K562 (cell line): Measurements from ENCODE around the gene TXNRD2. TPM values are rescaled to one million over a fixed set of nuclear protein-coding genes. Genes with fewer than 3 reads are reported as not detected.
A peak's percentile ranks its signal among the peaks of the same experiment; 100 is the strongest.

Experiments
- ATAC-seq: fragments of 200-7000 bp; cut with Tn5 transposase; 3 replicates; pipeline ENCODE4 v1.9.1; 2020; ENCODE audit warnings: moderate library complexity
- BruUV-seq: library from RNA; stranded (reverse); fragments of 400-500 nt; replicated peaks from 2 replicates; lab custom pipeline; 2021; lab: Mats Ljungman, UMichigan
- CTCF ChIA-PET: fragments of 300-600 bp; formaldehyde crosslinking; extraction: SDS; loops from one replicate; lab custom pipeline; 2021; ENCODE audit warnings: low intra/inter-chr PET ratio; lab: Yijun Ruan, JAX
- POLR2A ChIA-PET: fragments of 300-600, 350-650 bp; sonication (Branson Sonifier 250); formaldehyde crosslinking; extraction: SDS; loops from one replicate; lab custom pipeline; 2021; ENCODE audit warnings: antibody characterized with exemption, inconsistent platforms; lab: Yijun Ruan, JAX
- DNase-seq, 4 experiments: peaks; one replicate each; pipeline versions ENCODE4 v3.0.0 to v3.0.0-alpha.2; 2011 to 2018; ENCODE audit warnings: low spot score in 3 of 4, mixed read lengths in 3 of 4; ENCODE audit errors: extremely low read depth in 1 of 4
- FAIRE-seq: peaks from 2 replicates; lab custom pipeline; 2011; peaks lifted over from hg19 to GRCh38; lab: Jason Lieb, UNC
- H2AFZ ChIP-seq: 2 replicates; pipeline ENCODE4 v1.6.0; 2011; ENCODE audit warnings: low read depth, low read length, control low read depth, inconsistent platforms
- H3K27ac ChIP-seq: fragments of 200-600 bp; 3 replicates; pipeline ENCODE4 v1.8.0; 2011; ENCODE audit warnings: low read depth, mild to moderate bottlenecking, control low read depth, inconsistent platforms, low read length, moderate library complexity, mixed read lengths; ENCODE audit errors: extremely low read depth
- H3K27me3 ChIP-seq, 2 experiments: fragments of 300-600 bp in 1 of 2; 2 replicates in 1 of 2; 3 replicates in 1 of 2; pipeline versions ENCODE4 v1.6.0 to v1.8.0; 2011; ENCODE audit warnings: inconsistent platforms in 2 of 2, low read length in 2 of 2, mild to moderate bottlenecking in 1 of 2, mixed read lengths in 1 of 2, moderate library complexity in 1 of 2; ENCODE audit not compliant: control insufficient read depth in 2 of 2, insufficient read depth in 2 of 2
- H3K36me3 ChIP-seq: fragments of 300-600 bp; 3 replicates; pipeline ENCODE4 v1.8.0; 2011; ENCODE audit warnings: mild to moderate bottlenecking, low read length, inconsistent platforms; ENCODE audit not compliant: control insufficient read depth, insufficient read depth
- H3K4me1 ChIP-seq, 2 experiments: fragments of 200-600 bp in 1 of 2; replicated peaks in 1 of 2; 2 replicates in 1 of 2; 3 replicates in 1 of 2; pipeline versions ENCODE4 v1.5.1 to v1.8.0; 2011; ENCODE audit warnings: inconsistent platforms in 2 of 2, low read length in 2 of 2, mild to moderate bottlenecking in 1 of 2, mixed read lengths in 1 of 2, moderate library complexity in 1 of 2; ENCODE audit not compliant: control insufficient read depth in 2 of 2, insufficient read depth in 2 of 2
- H3K4me2 ChIP-seq: 2 replicates; pipeline ENCODE4 v1.6.1; 2011; ENCODE audit warnings: low read length, control low read depth, inconsistent platforms, mixed read lengths; ENCODE audit not compliant: insufficient read depth
- H3K4me3 ChIP-seq: fragments of 200-600 bp; sonication (generic), shearing (Covaris generic); 2 replicates; pipeline ENCODE4 v1.5.1; 2016; ENCODE audit warnings: control low read depth, inconsistent platforms
- H3K79me2 ChIP-seq: fragments of 200-600 bp; 3 replicates; pipeline ENCODE4 v1.8.0; 2011; ENCODE audit warnings: low read length, inconsistent platforms; ENCODE audit not compliant: control insufficient read depth, insufficient read depth
- H3K9ac ChIP-seq, 2 experiments: 2 replicates each; pipeline versions ENCODE4 v1.6.0 to v1.6.1; 2011; ENCODE audit warnings: low read depth in 2 of 2, low read length in 2 of 2, control low read depth in 1 of 2, inconsistent platforms in 1 of 2, mild to moderate bottlenecking in 1 of 2, mixed read lengths in 1 of 2; ENCODE audit not compliant: insufficient read depth in 1 of 2
- H3K9me1 ChIP-seq: one replicate; pipeline ENCODE4 v1.6.0; 2011; ENCODE audit warnings: inconsistent platforms, mild to moderate bottlenecking, low read length, moderate library complexity; ENCODE audit not compliant: control insufficient read depth, insufficient read depth
- H3K9me3 ChIP-seq: replicated peaks from 2 replicates; pipeline ENCODE4 v1.5.1; 2011; ENCODE audit warnings: low read depth, low read length, inconsistent platforms; ENCODE audit not compliant: control insufficient read depth, insufficient read depth
- H4K20me1 ChIP-seq: replicated peaks from 2 replicates; pipeline ENCODE4 v1.6.1; 2011; ENCODE audit warnings: low read length, inconsistent platforms, mixed read lengths; ENCODE audit not compliant: control insufficient read depth, insufficient read depth
- DACH1 ChIP-seq: fragments of 450-650 bp; IDR thresholded peaks from 2 replicates; pipeline ENCODE4 v1.6.1; 2018; ENCODE audit not compliant: partially characterized antibody
- IFI16 ChIP-seq: fragments of 250-450 bp; sonication (Bioruptor Pico); IDR thresholded peaks from 2 replicates; pipeline ENCODE4 v2.1.2; 2022; ENCODE audit warnings: mild to moderate bottlenecking, inconsistent platforms
- PML ChIP-seq: IDR thresholded peaks from 2 replicates; pipeline ENCODE4 v1.6.1; 2012; ENCODE audit warnings: low read length, inconsistent platforms
- PURB ChIP-seq: sonication (generic); formaldehyde crosslinking; IDR thresholded peaks from 2 replicates; pipeline ENCODE4 v1.9.0; 2021; ENCODE audit warnings: low read depth, mild to moderate bottlenecking, missing genetic modification reagents
- RBBP5 ChIP-seq: fragments of 200-600 bp; sonication (generic); IDR thresholded peaks from 2 replicates; pipeline ENCODE4 v1.6.1; 2012; ENCODE audit warnings: borderline replicate concordance, mild to moderate bottlenecking, low read length, control low read depth, inconsistent platforms; ENCODE audit not compliant: insufficient read depth, poor library complexity, severe bottlenecking
- RREB1 ChIP-seq: fragments of 250-450 bp; sonication (Bioruptor Pico); IDR thresholded peaks from 2 replicates; pipeline ENCODE4 v1.4.0; 2020
- SP1 ChIP-seq: sonication (generic); formaldehyde crosslinking; IDR thresholded peaks from 2 replicates; pipeline ENCODE4 v1.8.1; 2022; ENCODE audit warnings: mild to moderate bottlenecking, missing genetic modification reagents
- ZNF764 ChIP-seq: fragments of 250-450 bp; sonication (Bioruptor Pico); IDR thresholded peaks from 2 replicates; pipeline ENCODE4 v1.4.0; 2020; ENCODE audit warnings: low read depth, mild to moderate bottlenecking, moderate library complexity
- WGBS: fragments of 100-300 bp; shearing (Covaris generic); methylation state at CpG from one replicate; pipeline ENCODE4 v1.1.6; 2016; ENCODE audit warnings: low coverage, mixed read lengths; ENCODE audit not compliant: insufficient coverage; ENCODE audit errors: missing lambda C conversion rate; 5-methylcytosine and 5-hydroxymethylcytosine counted together
- in situ Hi-C: fragments of 300-500 bp; cut with MboI; formaldehyde crosslinking; loops from 4 replicates; pipeline ENCODE4 v1.15.0; 2018; ENCODE audit warnings: inconsistent platforms, mixed read lengths
- intact Hi-C: fragments of 100-400 bp; cut with micrococcal nuclease; formaldehyde crosslinking; loops from 2 replicates; pipeline ENCODE4 v1.14.2; 2022
- polyA plus RNA-seq, 8 experiments: library from polyadenylated mRNA; depleted of rRNA in 4 of 8; stranded (reverse) in 5 of 8; unstranded in 3 of 8; fragments of >200 nt; fragmentation: Nextera tagmentation in 2 of 8; fragmentation: Illumina TruSeq in 1 of 8; extraction: Ambion mirVana in 2 of 8; extraction: Trizol in 1 of 8; gene quantifications; 2 replicates each; pipeline versions ENCODE4 v1.2.1 to v1.2.3, GENCODE V29; 2011 to 2014; ENCODE audit warnings: inconsistent platforms in 1 of 8, missing spikeins in 1 of 8
- total RNA-seq, 7 experiments: library from RNA; depleted of rRNA in 6 of 7; stranded (reverse); fragments of >200 nt in 6 of 7; fragmentation: Illumina TruSeq in 2 of 7; extraction: Trizol in 2 of 7; gene quantifications; 2 replicates each; pipeline versions ENCODE4 v1.2.1 to v1.2.3, GENCODE V29; 2011 to 2021; ENCODE audit warnings: low replicate concordance in 1 of 7

Gene TXNRD2
- total and polyA plus RNA-seq, 9 of the 15 experiments (the other 6 are each of a cell fraction or from before 2014, with no cell fraction given), result 3.3 to 80.2 (median 49.4) TPM

GRCh38 chr22:19980766-19981165 is 39.1 kb upstream of the TXNRD2 start:
- ATAC-seq, result no peak
- H3K27ac ChIP-seq, result no peak overlapping the region
- 74% methylated on average over 7 of the region's 7 CpGs for WGBS
- no peak overlapping the region for H3K4me2 ChIP-seq
- TF ChIP-seq SP1 (CRISPR knock-in tag) (no peak), DACH1 (no peak), PML (0 out of 2 replicates have a peak, but pooled peaks have one; percentile 12), IFI16 (no peak), RBBP5 (peak; percentile 39), ZNF764 (CRISPR knock-in tag) (0 out of 2 replicates have a peak, but pooled peaks have one; percentile 24), PURB (CRISPR knock-in tag) (no peak), RREB1 (CRISPR knock-in tag) (0 out of 2 replicates have a peak, but pooled peaks have one; percentile 27)
- H3K27me3 ChIP-seq, result no peaks in the 10 kb centered on the region
- no peak overlapping the region for H3K4me3 ChIP-seq
- POLR2A ChIA-PET, result interaction anchor here (0.6 to 3.0 kb wide), 10 partner anchors 8 to 158 kb away, joined by 3 to 11 read pairs (median 4); no protein-coding TSS in a partner anchor
- CTCF ChIA-PET, result interaction anchor here (0.6 kb wide), 1 partner anchor 350 kb away, joined by 3 read pairs; no protein-coding TSS in a partner anchor
- no peaks in the 10 kb centered on the region for H3K79me2 ChIP-seq
- H2AFZ ChIP-seq, result no peak overlapping the region
- H4K20me1 ChIP-seq, result peaks cover 43% of the 10 kb centered on the region
- BruUV-seq, result no TSS peak
- H3K4me1 ChIP-seq, result peaks cover 5 to 78% of the 10 kb centered on the region in 2 experiments; a peak in 4 of 5 replicates
- H3K9me3 ChIP-seq, result no peaks in the 10 kb centered on the region
- no peak for DNase-seq
- no peak for FAIRE-seq
- peaks cover 17% of the 10 kb centered on the region for H3K9me1 ChIP-seq
- in situ Hi-C loops (no loop called here), intact Hi-C loops (no loop called here)
- peaks cover 30% of the 10 kb centered on the region; the same call in 2 of the 3 replicates for H3K36me3 ChIP-seq
- H3K9ac ChIP-seq, result peak overlapping the region in 1 of 2 experiments; percentile 36; a peak in 2 of 4 replicates
